GM21576 (cell line): ENCODE results near the gene TP73.
A peak's percentile ranks its signal among the peaks of the same experiment; 100 is the strongest.
"Not testable (repeated sequence)": the region's sequence is repeated elsewhere in the genome, so short reads cannot be mapped to it uniquely, and the experiment has no call there.

ENCODE experiments used
- ATAC-seq: cut with Tn5 transposase; IDR thresholded peaks from one replicate; pipeline ENCODE4 v1.9.1; 2021; ENCODE audit warnings: mild to moderate bottlenecking, moderate library complexity; ENCODE audit not compliant: unreplicated experiment

The TP73 gene

GRCh38 chr1:3618531-3618880 is 33.8 kb upstream of the TP73 start:
- no peak for ATAC-seq

GRCh38 chr1:3618881-3619671 is 33.2 kb upstream of the TP73 start:
- no peak for ATAC-seq

GRCh38 chr1:3620708-3621107 is 31.6 kb upstream of the TP73 start:
- no peak for ATAC-seq

GRCh38 chr1:3621151-3621671 is 31.1 kb upstream of the TP73 start:
- ATAC-seq = not testable (repeated sequence)

- ATAC-seq = not testable (repeated sequence)
Measured at GRCh38 chr1:3622102-3622501, 30.2 kb upstream of the TP73 start.

- ATAC-seq = no peak
Measured at GRCh38 chr1:3623441-3624199, 28.7 kb upstream of the TP73 start.

- ATAC-seq = peak; percentile 90
Measured at GRCh38 chr1:3624200-3625136, 27.8 kb upstream of the TP73 start, which contains the start of gene TPRG1L. Gene TPRG1L (plus strand): TSS chr1:3625015. CDS start chr1:3625073, 58 bp downstream.

GRCh38 chr1:3625151-3625907 is 27.0 kb upstream of the TP73 start:
- peak; percentile 8 for ATAC-seq

GRCh38 chr1:3626025-3626424 is 26.3 kb upstream of the TP73 start:
- ATAC-seq = no peak

- no peak for ATAC-seq
Measured at GRCh38 chr1:3627515-3628253, 24.6 kb upstream of the TP73 start.

- no peak for ATAC-seq
Measured at GRCh38 chr1:3628445-3628844, 23.9 kb upstream of the TP73 start.

- no peak for ATAC-seq
Measured at GRCh38 chr1:3629561-3630160, 22.7 kb upstream of the TP73 start.

- ATAC-seq = no peak
Measured at GRCh38 chr1:3630161-3630611, 22.1 kb upstream of the TP73 start.

GRCh38 chr1:3630914-3631313 is 21.4 kb upstream of the TP73 start:
- ATAC-seq = no peak

- ATAC-seq = no peak
Measured at GRCh38 chr1:3631320-3632260, 20.7 kb upstream of the TP73 start.

- no peak for ATAC-seq
Measured at GRCh38 chr1:3632298-3632697, 20.0 kb upstream of the TP73 start.

- ATAC-seq = no peak
Measured at GRCh38 chr1:3632716-3633343, 19.5 kb upstream of the TP73 start.
